DMS79 (cell line): ENCODE measurements around the gene PDIK1L.

Experiments used
- DNase-seq: peaks from one replicate; lab custom pipeline; 2025; lab: John Stamatoyannopoulos, UW

The PDIK1L gene

GRCh38 chr1:26171084-26172072, 59.8 kb downstream of the PDIK1L start, which contains the start of gene ZNF593OS:
Gene ZNF593OS (minus strand): TSS chr1:26171832. CDS start chr1:26171661, 171 bp downstream.
- DNase-seq = no peak
